ENCODE results near the gene PRIM2. TPM values are rescaled to one million over a fixed set of nuclear protein-coding genes. Genes with fewer than 3 reads are reported as not detected.
"Not testable (repeated sequence)": the region's sequence is repeated elsewhere in the genome, so short reads cannot be mapped to it uniquely, and the experiment has no call there.

PRIM2 gene
- total RNA-seq, 1 donor from 2014 or later, result 4.2 TPM

- intact Hi-C loops (cut with DNase I); DNase-seq (ENCODE audit: missing footprints); ATAC-seq: not testable (repeated sequence)
Observed at GRCh38 chr6:57472861-57473362, 155.5 kb downstream of the PRIM2 start.

DNA sequence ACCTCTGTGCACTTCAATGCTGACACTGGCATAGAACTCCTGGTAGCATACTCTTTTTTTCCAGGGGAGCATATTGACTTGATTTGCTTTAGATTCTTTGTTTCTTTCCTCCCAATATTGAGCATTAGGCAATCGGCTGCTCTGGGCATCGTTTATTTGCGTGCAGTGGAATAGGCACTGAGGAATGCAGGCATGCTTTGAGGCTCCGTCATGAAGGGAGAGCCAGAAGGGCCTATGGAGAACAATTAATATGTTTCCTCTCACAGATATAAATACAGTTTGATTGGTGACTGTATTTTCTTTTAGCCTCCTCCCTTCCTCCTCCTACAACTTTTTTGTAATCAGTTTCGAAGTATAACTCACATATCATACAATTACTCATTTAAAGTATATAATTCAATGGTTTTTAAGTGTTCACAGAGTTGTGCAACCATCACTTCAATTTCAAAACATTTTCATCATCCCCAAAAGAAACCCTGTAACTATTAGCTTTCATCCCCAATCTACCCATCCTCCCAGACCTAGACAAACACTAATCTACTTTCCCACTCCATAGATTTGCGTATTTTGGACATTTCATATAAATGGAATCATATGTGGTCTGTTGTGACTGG, 157.5 kb downstream of the PRIM2 start:
- DNase-seq (ENCODE audit: missing footprints); intact Hi-C loops (cut with DNase I); ATAC-seq: not testable (repeated sequence)

- DNase-seq (ENCODE audit: missing footprints); intact Hi-C loops (cut with DNase I); ATAC-seq: not testable (repeated sequence)
Observed at GRCh38 chr6:57475656-57476055, 158.2 kb downstream of the PRIM2 start.

- DNase-seq (ENCODE audit: missing footprints); intact Hi-C loops (cut with DNase I); ATAC-seq: not testable (repeated sequence)
Observed at GRCh38 chr6:57480194-57480593, 162.8 kb downstream of the PRIM2 start.

- intact Hi-C loops (cut with DNase I); ATAC-seq; DNase-seq (ENCODE audit: missing footprints): not testable (repeated sequence)
Observed at GRCh38 chr6:57481121-57481520, 163.7 kb downstream of the PRIM2 start.

GRCh38 chr6:57482471-57482870, 165.0 kb downstream of the PRIM2 start:
- DNase-seq (ENCODE audit: missing footprints); intact Hi-C loops (cut with DNase I); ATAC-seq: not testable (repeated sequence)

DNA sequence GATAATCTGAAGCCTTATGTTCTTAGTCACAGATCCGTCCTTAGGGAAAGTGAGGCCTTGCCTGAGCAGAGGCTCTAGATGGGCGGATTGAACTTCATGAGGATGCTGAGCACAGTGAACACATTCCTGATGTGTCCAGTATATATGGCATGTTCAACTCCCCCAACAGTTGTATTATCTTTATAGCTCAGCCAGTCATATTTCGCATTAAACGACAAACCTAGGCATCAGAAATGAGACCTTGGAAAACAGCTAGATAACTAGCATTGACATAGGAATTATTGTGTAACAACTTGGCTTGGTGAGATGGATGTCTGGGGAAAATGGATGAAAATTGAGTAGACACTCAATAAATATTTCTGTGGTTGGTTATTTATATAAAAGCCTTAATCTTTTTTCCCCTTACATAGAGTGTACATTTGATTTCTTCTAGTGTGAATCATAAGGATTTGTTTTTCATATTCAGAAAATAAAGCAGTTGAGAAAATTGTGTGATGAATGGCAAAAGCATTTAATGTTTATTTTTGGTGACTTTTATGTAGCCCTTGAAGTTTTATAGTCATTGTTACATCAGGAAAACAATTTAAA, 169.2 kb downstream of the PRIM2 start:
- DNase-seq (ENCODE audit: missing footprints); ATAC-seq; intact Hi-C loops (cut with DNase I): not testable (repeated sequence)

GRCh38 chr6:57488551-57488950, 171.1 kb downstream of the PRIM2 start:
- ATAC-seq, result peak; percentile 28
- DNase-seq (ENCODE audit: missing footprints); intact Hi-C loops (cut with DNase I): not testable (repeated sequence)

GRCh38 chr6:57489887-57490286, 172.5 kb downstream of the PRIM2 start:
- intact Hi-C loops (cut with DNase I); DNase-seq (ENCODE audit: missing footprints): not testable (repeated sequence)

GRCh38 chr6:57491795-57492194, 174.4 kb downstream of the PRIM2 start:
- intact Hi-C loops (cut with DNase I); ATAC-seq; DNase-seq (ENCODE audit: missing footprints): not testable (repeated sequence)

More at GRCh38 chr6:57489887-57490286, 172.5 kb downstream of the PRIM2 start:
- not testable (repeated sequence) for ATAC-seq

- DNase-seq (ENCODE audit: missing footprints); ATAC-seq; intact Hi-C loops (cut with DNase I): not testable (repeated sequence)
Observed at GRCh38 chr6:57496251-57496650, 178.8 kb downstream of the PRIM2 start.

DNA sequence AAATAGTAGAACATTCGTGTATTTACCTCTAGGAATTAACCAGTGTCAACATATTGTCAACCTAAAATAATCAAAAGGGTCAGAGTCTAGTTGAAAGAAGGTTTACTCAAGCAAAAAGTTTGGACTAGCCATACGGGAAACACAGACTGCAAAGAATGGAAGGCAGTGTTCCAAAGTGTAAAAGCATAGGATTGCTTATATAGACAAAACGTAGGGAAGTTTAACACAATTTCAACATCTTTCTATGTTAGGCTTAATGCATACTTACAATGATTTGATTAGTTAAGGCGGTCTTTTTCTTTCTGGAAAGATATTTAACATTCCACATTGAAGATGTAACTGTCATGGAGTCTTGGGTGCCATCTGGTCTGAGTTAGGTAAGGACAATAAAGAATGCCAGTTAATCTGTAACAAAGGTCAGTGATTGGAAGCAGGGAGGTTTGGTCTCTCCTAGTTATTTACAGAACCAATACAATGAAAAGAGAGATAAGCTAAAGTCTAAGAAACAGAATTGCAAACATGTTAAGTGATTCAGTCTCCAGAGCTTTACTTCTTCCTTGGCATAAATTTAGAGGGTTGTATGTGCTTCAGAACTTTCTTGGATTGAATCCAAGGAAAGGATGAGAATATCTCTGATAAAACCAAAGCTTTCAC, 183.1 kb downstream of the PRIM2 start:
- DNase-seq (ENCODE audit: missing footprints); ATAC-seq; intact Hi-C loops (cut with DNase I): not testable (repeated sequence)

DNA sequence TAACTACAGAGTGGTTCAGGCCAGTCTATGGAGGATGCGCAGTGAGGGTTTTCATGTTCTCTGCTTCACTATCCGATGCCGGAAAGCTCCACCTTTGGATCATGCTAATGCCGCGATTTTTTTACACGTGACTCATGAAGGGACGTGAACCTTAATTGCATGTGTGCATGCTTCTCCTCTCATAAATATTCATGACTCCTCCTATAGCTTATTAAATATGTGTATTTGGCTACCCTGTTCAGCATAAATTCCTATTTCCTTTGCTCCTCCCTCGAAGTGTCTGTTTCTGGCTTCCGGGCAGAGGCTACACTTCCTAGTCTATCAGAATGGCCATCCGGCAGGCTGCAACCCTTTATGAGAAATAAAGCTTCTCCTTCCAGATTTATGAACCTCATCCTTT, 185.0 kb downstream of the PRIM2 start:
- ATAC-seq; intact Hi-C loops (cut with DNase I); DNase-seq (ENCODE audit: missing footprints): not testable (repeated sequence)

GRCh38 chr6:57505251-57505650, 187.8 kb downstream of the PRIM2 start:
- intact Hi-C loops (cut with DNase I); ATAC-seq; DNase-seq (ENCODE audit: missing footprints): not testable (repeated sequence)

- not testable (repeated sequence) for ATAC-seq
Observed at GRCh38 chr6:57510390-57510789, 193.0 kb downstream of the PRIM2 start.

GRCh38 chr6:57515171-57515570, 197.7 kb downstream of the PRIM2 start:
- intact Hi-C loops (cut with DNase I); ATAC-seq; DNase-seq (ENCODE audit: missing footprints): not testable (repeated sequence)

More at GRCh38 chr6:57510390-57510789, 193.0 kb downstream of the PRIM2 start:
- intact Hi-C loops (cut with DNase I); DNase-seq (ENCODE audit: missing footprints): not testable (repeated sequence)

GRCh38 chr6:57515845-57516244, 198.4 kb downstream of the PRIM2 start:
- ATAC-seq; intact Hi-C loops (cut with DNase I); DNase-seq (ENCODE audit: missing footprints): not testable (repeated sequence)

DNA sequence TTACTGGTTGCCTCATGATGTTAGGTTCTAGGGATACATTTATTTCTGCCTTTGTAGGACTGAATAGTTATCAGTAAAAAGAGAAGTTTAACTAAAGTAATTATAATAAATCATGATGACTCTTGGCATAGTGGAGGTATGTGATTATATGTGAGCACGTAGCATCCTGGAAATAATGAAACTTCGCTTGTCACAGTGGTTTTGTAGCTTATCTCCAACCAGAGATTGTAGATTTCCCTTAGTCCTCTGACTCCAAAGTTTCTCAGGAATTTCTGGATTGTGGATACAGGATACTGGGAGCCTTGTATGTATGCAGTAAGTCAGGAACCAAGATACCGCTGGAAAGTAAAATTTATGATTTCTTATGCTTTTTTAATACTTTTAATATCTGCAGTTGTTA, 199.3 kb downstream of the PRIM2 start:
- DNase-seq (ENCODE audit: missing footprints); intact Hi-C loops (cut with DNase I); ATAC-seq: not testable (repeated sequence)

- intact Hi-C loops (cut with DNase I); ATAC-seq: not testable (repeated sequence)
Observed at GRCh38 chr6:57519198-57519597, 201.8 kb downstream of the PRIM2 start.

More at GRCh38 chr6:57519198-57519597, 201.8 kb downstream of the PRIM2 start:
- not testable (repeated sequence) for DNase-seq (ENCODE audit: missing footprints)

All from Right ventricle myocardium inferior (tissue), 1 donor.